Esophagus muscularis mucosa (tissue), 4 donors: ENCODE measurements around the gene TAS2R3. TPM values are rescaled to one million over a fixed set of nuclear protein-coding genes. Genes with fewer than 3 reads are reported as not detected.
"Not testable (repeated sequence)": the region's sequence is repeated elsewhere in the genome, so short reads cannot be mapped to it uniquely, and the experiment has no call there.

Experiments used
- DNase-seq: peaks from one replicate; pipeline ENCODE4 v3.0.0-alpha.2; 2017; ENCODE audit errors: extremely low spot score
- H3K27ac ChIP-seq, 4 donors: fragments of 200-600 bp; sonication (generic); replicated peaks in 1 of 4; 1 replicate in 3 of 4; 2 replicates in 1 of 4; pipeline ENCODE4 v1.5.1; 2016 to 2019; ENCODE audit warnings: mild to moderate bottlenecking in 1 of 4
- H3K27me3 ChIP-seq, 4 donors: fragments of 200-600 bp; sonication (generic); one replicate each; pipeline versions ENCODE4 v1.5.1 to v1.6.0; 2016 to 2019
- H3K36me3 ChIP-seq, 4 donors: fragments of 200-600 bp; sonication (generic); one replicate each; pipeline ENCODE4 v1.5.1; 2016 to 2019
- H3K4me1 ChIP-seq, 4 donors: fragments of 200-600 bp; sonication (generic); one replicate each; pipeline ENCODE4 v1.5.1; 2016 to 2019
- H3K4me3 ChIP-seq, 4 donors: fragments of 200-600 bp; sonication (generic); 1 replicate in 2 of 4; 2 replicates in 2 of 4; pipeline ENCODE4 v1.5.1; 2016 to 2019; ENCODE audit warnings: mild to moderate bottlenecking in 4 of 4, moderate library complexity in 1 of 4
- H3K9me3 ChIP-seq, 4 donors: fragments of 200-600 bp; sonication (generic); 1 replicate in 3 of 4; 2 replicates in 1 of 4; pipeline ENCODE4 v1.5.1; 2016 to 2019
- EP300 ChIP-seq: sonication (generic); formaldehyde crosslinking; IDR thresholded peaks from one replicate; pipeline ENCODE4 v1.6.1; 2017; ENCODE audit warnings: antibody characterized with exemption
- POLR2A ChIP-seq: fragments of 450-650 bp; IDR thresholded peaks from one replicate; pipeline ENCODE4 v1.6.1; 2017; ENCODE audit warnings: antibody characterized with exemption, moderate library complexity, mild to moderate bottlenecking, low read depth
- POLR2AphosphoS5 ChIP-seq, 2 donors: sonication (generic); formaldehyde crosslinking; IDR thresholded peaks; one replicate each; pipeline ENCODE4 v1.6.1; 2017; ENCODE audit warnings: antibody characterized with exemption in 2 of 2
- WGBS: methylation state at CpG from one replicate; pipeline ENCODE4 v1.1.5; 2018; 5-methylcytosine and 5-hydroxymethylcytosine counted together
- intact Hi-C: fragments of 100-400 bp; cut with DNase I; formaldehyde crosslinking; loops from one replicate; pipeline ENCODE4 v1.15.1; 2023
- total RNA-seq, 4 donors: library from RNA; depleted of rRNA; stranded (reverse); fragments of >200 nt; gene quantifications; one replicate each; pipeline versions ENCODE4 v1.1.0 to v1.2.1, GENCODE V29; 2016
- TF ChIP-seq, protein P1 (sequence below), 3 experiments: fragments of 200-600 bp in 2 of 3; fragments of 450-650 bp in 1 of 3; sonication (generic) in 2 of 3; IDR thresholded peaks; one replicate each; pipeline ENCODE4 v1.5.1; 2017 to 2019; ENCODE audit warnings: antibody characterized with exemption in 3 of 3, mild to moderate bottlenecking in 2 of 3, moderate library complexity in 1 of 3

Gene TAS2R3
- total RNA-seq, 4 donors from 2014 or later: 2.1 TPM; not detected in 3

DNA sequence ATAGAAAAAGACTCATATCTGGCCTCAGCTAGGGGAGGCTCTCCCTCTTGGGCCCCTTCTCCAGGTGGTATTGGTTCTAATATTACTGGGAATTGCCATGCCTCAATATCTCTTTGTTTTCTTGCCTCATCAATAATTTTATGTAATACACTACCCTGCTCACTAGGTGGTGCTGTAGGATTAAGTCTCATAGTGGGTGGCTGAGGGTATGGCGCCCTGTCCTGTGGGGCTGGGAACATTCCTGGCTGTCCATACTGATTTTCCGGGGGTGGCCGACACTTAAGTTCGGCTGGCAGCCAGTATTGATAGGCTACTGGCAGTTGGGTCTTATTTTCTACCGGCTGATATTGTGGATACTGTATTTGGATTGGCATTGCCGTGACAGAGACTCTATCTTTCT lies 9.0 kb upstream of the TAS2R3 start:
- Histone ChIP-seq H3K9me3 (peaks cover 0 to 29% (median 16%) of the 10 kb centered on the region in 4 donors), H3K4me3 (no peak overlapping the region), H3K27me3 (no peaks in the 10 kb centered on the region), H3K27ac (no peak overlapping the region), H3K4me1 (no peaks in the 10 kb centered on the region), H3K36me3 (peaks cover 32 to 100% (median 67%) of the 10 kb centered on the region in 4 donors)
- intact Hi-C loops: no loop called here
- no peak for TF ChIP-seq EP300
- TF ChIP-seq, protein P1, sequence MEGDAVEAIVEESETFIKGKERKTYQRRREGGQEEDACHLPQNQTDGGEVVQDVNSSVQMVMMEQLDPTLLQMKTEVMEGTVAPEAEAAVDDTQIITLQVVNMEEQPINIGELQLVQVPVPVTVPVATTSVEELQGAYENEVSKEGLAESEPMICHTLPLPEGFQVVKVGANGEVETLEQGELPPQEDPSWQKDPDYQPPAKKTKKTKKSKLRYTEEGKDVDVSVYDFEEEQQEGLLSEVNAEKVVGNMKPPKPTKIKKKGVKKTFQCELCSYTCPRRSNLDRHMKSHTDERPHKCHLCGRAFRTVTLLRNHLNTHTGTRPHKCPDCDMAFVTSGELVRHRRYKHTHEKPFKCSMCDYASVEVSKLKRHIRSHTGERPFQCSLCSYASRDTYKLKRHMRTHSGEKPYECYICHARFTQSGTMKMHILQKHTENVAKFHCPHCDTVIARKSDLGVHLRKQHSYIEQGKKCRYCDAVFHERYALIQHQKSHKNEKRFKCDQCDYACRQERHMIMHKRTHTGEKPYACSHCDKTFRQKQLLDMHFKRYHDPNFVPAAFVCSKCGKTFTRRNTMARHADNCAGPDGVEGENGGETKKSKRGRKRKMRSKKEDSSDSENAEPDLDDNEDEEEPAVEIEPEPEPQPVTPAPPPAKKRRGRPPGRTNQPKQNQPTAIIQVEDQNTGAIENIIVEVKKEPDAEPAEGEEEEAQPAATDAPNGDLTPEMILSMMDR (IDR thresholded peaks at IDR 0.05): peak in 1 of 3 experiments; percentile 31
- 83% methylated on average over 6 of the region's 6 CpGs for WGBS
- no peak for DNase-seq

DNA sequence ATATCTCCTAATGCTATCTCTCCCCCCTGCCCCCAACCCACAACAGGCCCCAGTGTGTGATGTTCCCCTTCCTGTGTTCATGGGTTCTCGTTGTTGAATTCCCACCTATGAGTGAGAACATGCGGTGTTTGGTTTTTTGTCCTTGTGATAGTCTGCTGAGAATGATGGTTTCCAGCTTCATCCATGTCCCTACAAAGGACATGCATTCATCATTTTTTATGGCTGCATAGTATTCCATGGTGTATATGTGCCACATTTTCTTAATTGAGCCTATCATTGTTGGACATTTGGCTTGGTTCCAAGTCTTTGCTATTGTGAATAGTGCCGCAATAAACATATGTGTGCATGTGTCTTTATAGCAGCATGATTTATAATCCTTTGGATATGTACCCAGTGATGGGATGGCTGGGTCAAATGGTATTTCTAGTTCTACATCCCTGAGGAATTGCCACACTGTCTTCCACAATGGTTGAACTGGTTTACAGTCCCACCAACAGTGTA lies 6.2 kb downstream of the TAS2R3 start:
- intact Hi-C loops, H3K4me3 ChIP-seq, H3K27me3 ChIP-seq, DNase-seq, H3K27ac ChIP-seq, H3K4me1 ChIP-seq, H3K9me3 ChIP-seq: not testable (repeated sequence)
- 96% methylated on average over 3 of the region's 3 CpGs for WGBS
- peaks cover 0 to 16% (median 5%) of the 10 kb centered on the region in 4 donors for H3K36me3 ChIP-seq

DNA sequence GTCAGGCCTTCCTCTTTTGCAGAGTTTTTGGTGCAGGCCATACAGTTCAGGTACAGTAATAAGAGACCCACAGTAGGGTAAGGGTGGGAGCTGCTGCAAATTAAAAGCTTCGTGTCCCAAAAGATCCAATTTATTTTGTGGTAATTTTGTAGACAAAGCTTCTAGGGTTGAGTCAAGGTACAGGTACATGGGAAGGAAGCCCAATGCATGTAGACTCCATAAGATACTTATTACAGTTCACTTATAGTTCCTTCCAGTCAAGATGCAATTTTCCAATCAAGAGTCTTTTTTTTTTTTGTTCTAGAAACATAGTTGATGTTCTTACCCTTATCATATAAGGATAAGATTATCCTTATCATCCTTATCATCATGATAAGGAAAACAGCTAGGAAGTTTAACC lies 12.5 kb downstream of the TAS2R3 start, which contains the start of gene TAS2R4:
Gene TAS2R4 (plus strand): TSS at position 301 of the 400 bp plus-strand sequence. CDS start 1,815 bp downstream, outside the sequence.
- intact Hi-C loops: no loop called here

DNA sequence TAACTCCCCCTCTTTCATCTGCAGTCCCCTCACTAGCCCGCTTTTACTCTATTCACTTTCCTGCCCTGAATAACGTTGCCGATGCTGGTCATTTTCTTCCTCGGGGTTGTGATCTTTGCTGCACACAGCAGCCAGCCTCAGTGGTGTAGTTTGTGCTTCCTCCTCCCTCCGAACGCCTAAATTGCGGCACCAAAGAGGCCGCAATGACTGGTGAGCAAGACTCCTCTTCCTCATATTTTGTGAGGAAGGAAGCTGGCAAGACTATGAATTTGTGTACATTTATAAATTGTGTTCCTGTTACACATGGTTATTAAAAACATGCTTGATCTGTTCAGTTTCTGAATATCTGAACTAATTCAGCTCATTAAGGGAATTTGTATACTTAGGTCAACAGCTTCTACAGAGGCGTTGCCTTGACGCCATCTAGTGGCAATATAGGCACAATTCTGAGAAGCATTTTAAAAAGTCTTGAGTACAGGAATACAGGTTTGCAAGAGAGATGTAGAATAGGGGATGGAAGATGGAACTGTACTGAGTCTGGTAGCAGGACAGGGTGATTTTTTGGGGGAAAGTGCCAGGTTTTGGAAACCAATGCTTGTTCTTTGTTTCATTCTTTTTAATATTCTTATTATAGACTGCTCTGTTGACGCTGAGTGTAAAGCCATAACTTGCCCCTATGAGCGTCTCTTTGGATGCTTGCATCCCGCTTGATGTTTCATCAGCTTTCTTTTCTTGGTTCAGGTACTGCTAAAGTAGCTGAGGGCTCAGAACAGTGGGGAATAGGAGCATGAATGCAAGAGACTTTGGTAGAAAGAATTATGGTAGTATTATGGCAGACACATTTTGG lies 22.0 kb downstream of the TAS2R3 start:
- Histone ChIP-seq H3K36me3 (peaks cover 0 to 26% (median 0%) of the 10 kb centered on the region in 4 donors), H3K27ac (no peak overlapping the region), H3K27me3 (no peaks in the 10 kb centered on the region), H3K4me3 (no peak overlapping the region), H3K9me3 (no peaks in the 10 kb centered on the region), H3K4me1 (no peaks in the 10 kb centered on the region)
- 68% methylated on average over 13 of the region's 13 CpGs for WGBS
- no peak for TF ChIP-seq EP300
- TF ChIP-seq, protein P1 (IDR thresholded peaks at IDR 0.05): peak; percentile 33 to 70 (median 50)
- DNase-seq: no peak
- intact Hi-C loops: no loop called here

More for the DNA sequence above, 12.5 kb downstream of the TAS2R3 start, which contains the start of gene TAS2R4:
- no peak for DNase-seq
- Histone ChIP-seq H3K9me3 (peaks cover 0 to 6% (median 0%) of the 10 kb centered on the region in 4 donors), H3K36me3 (peaks cover 0 to 34% (median 23%) of the 10 kb centered on the region in 4 donors), H3K4me1 (no peaks in the 10 kb centered on the region), H3K27me3 (no peaks in the 10 kb centered on the region), H3K4me3 (no peak within 1 kb of the TSS), H3K27ac (no peak within 1 kb of the TSS)
- TF ChIP-seq POLR2A: no peak
- TF ChIP-seq, protein P1 (IDR thresholded peaks at IDR 0.05): no peak
- no peak for TF ChIP-seq EP300
- no peak for TF ChIP-seq POLR2AphosphoS5 (IDR thresholded peaks at IDR 0.05)
- WGBS: 96% methylated on average over 1 of the region's 1 CpG

DNA sequence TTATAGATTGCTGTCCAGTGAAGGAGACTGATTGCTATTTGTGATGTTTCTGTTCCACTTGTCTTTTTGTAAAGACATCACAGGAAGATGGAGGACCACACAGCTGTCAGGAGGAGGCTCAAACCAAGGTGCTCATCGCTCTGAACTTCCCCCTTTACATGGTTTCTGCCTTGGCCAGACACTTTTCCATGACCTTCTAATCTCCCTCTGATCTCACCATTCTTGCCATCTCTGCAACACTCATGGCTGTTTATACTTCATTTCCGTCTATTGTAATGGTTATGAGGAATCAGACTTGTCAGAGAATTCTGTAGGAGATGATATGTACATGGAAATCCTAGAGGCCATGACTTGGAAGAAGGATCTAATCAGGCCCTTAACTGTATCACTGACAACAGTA lies 24.4 kb downstream of the TAS2R3 start:
- intact Hi-C loops: no loop called here

More for the DNA sequence above, 24.4 kb downstream of the TAS2R3 start:
- Histone ChIP-seq H3K36me3 (peaks cover 0 to 23% (median 0%) of the 10 kb centered on the region in 4 donors), H3K9me3 (no peaks in the 10 kb centered on the region), H3K4me3 (no peak overlapping the region), H3K27me3 (no peaks in the 10 kb centered on the region), H3K27ac (no peak overlapping the region), H3K4me1 (no peaks in the 10 kb centered on the region)
- no peak for DNase-seq
- 49% methylated on average over 2 of the region's 2 CpGs for WGBS
- TF ChIP-seq, protein P1 (IDR thresholded peaks at IDR 0.05): no peak
- TF ChIP-seq POLR2A (no peak), POLR2AphosphoS5 (IDR thresholded peaks at IDR 0.05) (no peak), EP300 (no peak)
